ENCODE measurements around the gene PHF21B.

PHF21B gene

GRCh38 chr22:45010532-45010900 is 711 bp upstream of the PHF21B start:
- DNase-seq, result no peak

GRCh38 chr22:45008751-45009605 is 827 bp downstream of the PHF21B start:
- DNase-seq, result no peak

GRCh38 chr22:45008186-45008681 is 1.6 kb downstream of the PHF21B start:
- no peak for DNase-seq

GRCh38 chr22:45007391-45008185 is 2.2 kb downstream of the PHF21B start:
- no peak for DNase-seq

GRCh38 chr22:45006964-45007390 is 2.8 kb downstream of the PHF21B start:
- no peak for DNase-seq

GRCh38 chr22:45006111-45006963 is 3.5 kb downstream of the PHF21B start:
- DNase-seq, result no peak

GRCh38 chr22:45001653-45002052 is 8.2 kb downstream of the PHF21B start:
- DNase-seq, result no peak

GRCh38 chr22:45000330-45000729 is 9.5 kb downstream of the PHF21B start:
- DNase-seq, result no peak

GRCh38 chr22:44999687-45000086 is 10.1 kb downstream of the PHF21B start:
- no peak for DNase-seq

GRCh38 chr22:44999231-44999630 is 10.6 kb downstream of the PHF21B start:
- DNase-seq, result no peak

GRCh38 chr22:44998296-44998695 is 11.5 kb downstream of the PHF21B start:
- no peak for DNase-seq

GRCh38 chr22:44997060-44997459 is 12.7 kb downstream of the PHF21B start:
- no peak for DNase-seq

- DNase-seq, result no peak
Observed at GRCh38 chr22:44996648-44997047, 13.2 kb downstream of the PHF21B start.

- DNase-seq, result no peak
Observed at GRCh38 chr22:44996120-44996519, 13.7 kb downstream of the PHF21B start.

- DNase-seq, result no peak
Observed at GRCh38 chr22:44995715-44996114, 14.1 kb downstream of the PHF21B start.

GRCh38 chr22:44995105-44995514 is 14.7 kb downstream of the PHF21B start:
- no peak for DNase-seq

GRCh38 chr22:44994399-44995104 is 15.3 kb downstream of the PHF21B start:
- no peak for DNase-seq

- DNase-seq, result no peak
Observed at GRCh38 chr22:44992166-44992565, 17.6 kb downstream of the PHF21B start.

- DNase-seq, result no peak
Observed at GRCh38 chr22:44991218-44991617, 18.6 kb downstream of the PHF21B start.

GRCh38 chr22:44990810-44991209 is 19.0 kb downstream of the PHF21B start:
- no peak for DNase-seq

GRCh38 chr22:44990328-44990727 is 19.5 kb downstream of the PHF21B start:
- no peak for DNase-seq

- DNase-seq, result no peak
Observed at GRCh38 chr22:44988671-44989070, 21.1 kb downstream of the PHF21B start.
